Parathyroid adenoma (tissue), 2 donors: ENCODE data around the gene EPAS1.

Experiments
- H2AFZ ChIP-seq: fragments of 300-600 bp; sonication (generic); one replicate; pipeline ENCODE4 v1.7.0; 2017; ENCODE audit warnings: antibody characterized with exemption, mild to moderate bottlenecking
- H3K27ac ChIP-seq: fragments of 300-600 bp; sonication (generic); one replicate; pipeline ENCODE4 v1.7.0; 2017
- H3K27me3 ChIP-seq: fragments of 300-600 bp; sonication (generic); one replicate; pipeline ENCODE4 v1.7.0; 2017; ENCODE audit warnings: low read length; ENCODE audit not compliant: control insufficient read depth, insufficient read depth
- H3K36me3 ChIP-seq: fragments of 300-600 bp; sonication (generic); one replicate; pipeline ENCODE4 v1.7.0; 2017; ENCODE audit warnings: low read length; ENCODE audit not compliant: control insufficient read depth, insufficient read depth
- H3K4me1 ChIP-seq: fragments of 300-600 bp; sonication (generic); one replicate; pipeline ENCODE4 v1.7.0; 2017; ENCODE audit warnings: control low read depth
- H3K4me2 ChIP-seq: fragments of 300-600 bp; sonication (generic); one replicate; pipeline ENCODE4 v1.7.0; 2017; ENCODE audit warnings: low read length
- H3K4me3 ChIP-seq: fragments of 300-600 bp; sonication (generic); one replicate; pipeline ENCODE4 v1.7.0; 2017; ENCODE audit warnings: low read depth, low read length
- H3K79me2 ChIP-seq: fragments of 300-600 bp; sonication (generic); one replicate; pipeline ENCODE4 v1.7.0; 2017; ENCODE audit warnings: control low read depth
- H3K9ac ChIP-seq: fragments of 300-600 bp; sonication (generic); one replicate; pipeline ENCODE4 v1.7.0; 2017; ENCODE audit warnings: mild to moderate bottlenecking
- H3K9me3 ChIP-seq: fragments of 300-600 bp; sonication (generic); one replicate; pipeline ENCODE4 v1.7.0; 2017; ENCODE audit warnings: low read length; ENCODE audit not compliant: control insufficient read depth
- CTCF ChIP-seq: fragments of 300-600 bp; sonication (generic); IDR thresholded peaks from one replicate; pipeline ENCODE4 v1.7.0; 2017; ENCODE audit warnings: antibody characterized with exemption, mild to moderate bottlenecking
- donor health status: primary hyperparathyroidism.

EPAS1 gene

GRCh38 chr2:46298522-46299353 lies 1.5 kb downstream of the EPAS1 start:
- Histone ChIP-seq H3K36me3 (no peaks in the 10 kb centered on the region), H3K9ac (peak overlapping the region; percentile 68), H3K4me2 (peak overlapping the region; percentile 95), H3K4me1 (no peaks in the 10 kb centered on the region), H3K79me2 (peaks cover 32% of the 10 kb centered on the region), H3K27ac (peak overlapping the region; percentile 85), H3K9me3 (no peaks in the 10 kb centered on the region), H3K4me3 (peak overlapping the region; percentile 84), H3K27me3 (no peaks in the 10 kb centered on the region), H2AFZ (peak overlapping the region; percentile 71)
- TF ChIP-seq CTCF: peak; percentile 27

GRCh38 chr2:46299365-46300263 lies 2.4 kb downstream of the EPAS1 start:
- Histone ChIP-seq H3K4me1 (no peaks in the 10 kb centered on the region), H3K27ac (peak overlapping the region; percentile 85), H2AFZ (peak overlapping the region; percentile 6), H3K27me3 (no peaks in the 10 kb centered on the region), H3K79me2 (peaks cover 41% of the 10 kb centered on the region), H3K4me2 (peak overlapping the region; percentile 95), H3K9ac (no peak overlapping the region), H3K4me3 (peak overlapping the region; percentile 84), H3K9me3 (no peaks in the 10 kb centered on the region), H3K36me3 (no peaks in the 10 kb centered on the region)
- TF ChIP-seq CTCF: no peak

- no peak overlapping the region for H3K9ac ChIP-seq
- no peaks in the 10 kb centered on the region for H3K27me3 ChIP-seq
- no peak overlapping the region for H2AFZ ChIP-seq
- H3K4me1 ChIP-seq: no peaks in the 10 kb centered on the region
- peak overlapping the region; percentile 95 for H3K4me2 ChIP-seq
- TF ChIP-seq CTCF: no peak
- H3K79me2 ChIP-seq: peaks cover 45% of the 10 kb centered on the region
- H3K27ac ChIP-seq: peak overlapping the region; percentile 85
- H3K9me3 ChIP-seq: no peaks in the 10 kb centered on the region
- H3K4me3 ChIP-seq: peak overlapping the region; percentile 84
- no peaks in the 10 kb centered on the region for H3K36me3 ChIP-seq
Observed at GRCh38 chr2:46300406-46300832, 3.2 kb downstream of the EPAS1 start.

- peaks cover 56% of the 10 kb centered on the region for H3K79me2 ChIP-seq
- peaks cover 17% of the 10 kb centered on the region for H3K4me1 ChIP-seq
- H3K4me2 ChIP-seq: no peak overlapping the region
- no peak overlapping the region for H2AFZ ChIP-seq
- H3K4me3 ChIP-seq: peak overlapping the region; percentile 0
- no peaks in the 10 kb centered on the region for H3K36me3 ChIP-seq
- TF ChIP-seq CTCF: no peak
- H3K27ac ChIP-seq: no peak overlapping the region
- no peaks in the 10 kb centered on the region for H3K9me3 ChIP-seq
- no peaks in the 10 kb centered on the region for H3K27me3 ChIP-seq
- H3K9ac ChIP-seq: no peak overlapping the region
Observed at GRCh38 chr2:46302005-46302695, 4.9 kb downstream of the EPAS1 start.
